ENCODE data around the gene RNF41. TPM values are rescaled to one million over a fixed set of nuclear protein-coding genes. Genes with fewer than 3 reads are reported as not detected.
"Not testable (repeated sequence)": the region's sequence is repeated elsewhere in the genome, so short reads cannot be mapped to it uniquely, and the experiment has no call there.

RNF41 gene
- total and polyA plus RNA-seq, 2 donors (not counting 3 experiments of a cell fraction or from before 2014, with no cell fraction given), result 88.3 to 203 TPM

- H3K4me2 ChIP-seq (ENCODE audit: insufficient read depth, low read length); H3K27me3 ChIP-seq (ENCODE audit: control insufficient read depth in 2 of 2, insufficient read depth in 2 of 2, low read length in 2 of 2); dilution Hi-C loops (cut with MboI; ENCODE audit: extremely low pct_ligation_motif_present, low sequenced_read_pairs); H3K79me2 ChIP-seq (ENCODE audit: control insufficient read depth, insufficient read depth, low read length); H3K27ac ChIP-seq (ENCODE audit: insufficient read depth, low read depth, low read length); H3K4me1 ChIP-seq (ENCODE audit: control insufficient read depth, extremely low read depth, insufficient read depth, low read length); intact Hi-C loops (cut with micrococcal nuclease); FAIRE-seq; H3K36me3 ChIP-seq (ENCODE audit: control insufficient read depth in 2 of 2, extremely low read depth in 1 of 2, insufficient read depth in 2 of 2, low read length in 2 of 2); POLR2A ChIA-PET; H3K4me3 ChIP-seq (replicated peaks in 1 of 3; ENCODE audit: insufficient read depth in 1 of 3, low read depth in 1 of 3, low read length in 3 of 3); H3K9me1 ChIP-seq (replicated peaks; ENCODE audit: control insufficient read depth, extremely low read depth, insufficient read depth, low read length); H3K9ac ChIP-seq (replicated peaks; ENCODE audit: extremely low read depth, insufficient read depth, low read length); H3K9me3 ChIP-seq (replicated peaks; ENCODE audit: control insufficient read depth, insufficient read depth, low read length); H2AFZ ChIP-seq (ENCODE audit: low read depth, low read length); BruUV-seq (replicated peaks); DNase-seq (ENCODE audit: low read depth, low spot score); H4K20me1 ChIP-seq (replicated peaks; ENCODE audit: control insufficient read depth, extremely low read depth, insufficient read depth, low read length): not testable (repeated sequence)
- CTCF ChIA-PET, result interaction anchor here (0.6 to 0.8 kb wide), 2 partner anchors 74 to 138 kb away, joined by 3 read pairs; partner anchors contain the start of gene SMARCC2
Measured at GRCh38 chr12:56262955-56263354, 41.2 kb upstream of the RNF41 start.

DNA sequence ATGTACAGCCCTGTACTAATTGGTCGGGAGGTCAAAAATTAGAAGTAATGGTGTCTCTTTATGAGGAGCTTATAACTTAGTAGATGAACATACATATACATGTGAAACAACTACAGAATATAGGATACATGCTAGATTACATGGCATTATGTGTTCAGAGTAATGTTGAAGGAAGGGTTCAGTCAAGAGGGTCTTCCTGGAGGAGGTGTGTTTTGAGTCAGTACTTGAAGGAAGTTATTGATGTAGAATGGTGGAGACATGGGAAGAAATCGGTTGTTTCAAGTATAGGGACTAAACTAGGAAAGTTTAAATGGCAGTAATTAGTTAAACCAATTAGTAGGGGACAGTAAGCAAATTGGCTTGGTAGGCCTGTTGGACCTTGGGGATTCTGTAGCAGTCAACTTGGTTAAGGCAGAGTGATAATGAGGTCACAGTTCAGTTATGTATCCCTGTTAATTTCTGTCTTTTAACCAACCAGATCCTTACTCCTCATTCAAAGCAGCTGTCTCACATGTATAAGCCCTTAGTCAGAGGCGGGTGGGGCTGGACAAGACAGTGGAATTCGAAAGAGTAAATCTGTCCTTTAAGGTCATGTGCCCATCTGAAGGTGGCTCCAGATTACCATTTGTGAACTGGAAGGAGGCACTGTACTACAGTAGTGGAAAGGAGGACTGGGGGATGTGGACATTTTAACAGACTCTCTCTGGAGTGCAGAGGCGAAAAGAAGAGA, 39.9 kb upstream of the RNF41 start:
- no peak overlapping the region for H3K4me3 ChIP-seq (replicated peaks in 1 of 3; ENCODE audit: insufficient read depth in 1 of 3, low read depth in 1 of 3, low read length in 3 of 3)
- no peaks in the 10 kb centered on the region for H3K9me1 ChIP-seq (replicated peaks; ENCODE audit: control insufficient read depth, extremely low read depth, insufficient read depth, low read length)
- peaks cover 17% of the 10 kb centered on the region for H3K4me1 ChIP-seq (ENCODE audit: control insufficient read depth, extremely low read depth, insufficient read depth, low read length)
- BruUV-seq (replicated peaks), result no TSS peak
- POLR2A ChIA-PET, result no interaction called here
- intact Hi-C loops (cut with micrococcal nuclease), result no loop called here
- no peak for TF ChIP-seq POLR2A (IDR thresholded peaks at IDR 0.05; ENCODE audit: low read depth, low read length)
- H3K27ac ChIP-seq (ENCODE audit: insufficient read depth, low read depth, low read length), result no peak overlapping the region
- no peak for DNase-seq (ENCODE audit: low read depth, low spot score)
- H3K4me2 ChIP-seq (ENCODE audit: insufficient read depth, low read length), result no peak overlapping the region
- H3K9ac ChIP-seq (replicated peaks; ENCODE audit: extremely low read depth, insufficient read depth, low read length), result no peak overlapping the region
- H3K27me3 ChIP-seq (ENCODE audit: control insufficient read depth in 2 of 2, insufficient read depth in 2 of 2, low read length in 2 of 2), result no peaks in the 10 kb centered on the region
- FAIRE-seq, result no peak
- CTCF ChIA-PET, result no interaction called here
- no peaks in the 10 kb centered on the region for H4K20me1 ChIP-seq (replicated peaks; ENCODE audit: control insufficient read depth, extremely low read depth, insufficient read depth, low read length)
- no peak overlapping the region for H2AFZ ChIP-seq (ENCODE audit: low read depth, low read length)
- H3K36me3 ChIP-seq (ENCODE audit: control insufficient read depth in 2 of 2, extremely low read depth in 1 of 2, insufficient read depth in 2 of 2, low read length in 2 of 2), result no peaks in the 10 kb centered on the region
- H3K79me2 ChIP-seq (ENCODE audit: control insufficient read depth, insufficient read depth, low read length), result peaks cover 14% of the 10 kb centered on the region
- dilution Hi-C loops (cut with MboI; ENCODE audit: extremely low pct_ligation_motif_present, low sequenced_read_pairs), result no loop called here
- H3K9me3 ChIP-seq (replicated peaks; ENCODE audit: control insufficient read depth, insufficient read depth, low read length), result no peaks in the 10 kb centered on the region

All from endothelial cell of umbilical vein (primary cell).